B cell (primary cell): ENCODE measurements around the gene ARHGAP26.

Source experiments
- CTCF ChIP-seq: fragments of 200-600 bp; IDR thresholded peaks from one replicate; pipeline ENCODE4 v1.8.0; 2022; ENCODE audit warnings: antibody characterized with exemption, mild to moderate bottlenecking
- EZH2 ChIP-seq: IDR thresholded peaks from 2 replicates; pipeline ENCODE4 v1.6.1; 2012; ENCODE audit warnings: borderline replicate concordance, low read depth, mild to moderate bottlenecking, moderate library complexity, low read length; ENCODE audit not compliant: insufficient read depth, poor library complexity, severe bottlenecking

GRCh38 chr5:142981475-142981874 is 211.3 kb downstream of the ARHGAP26 start:
- TF ChIP-seq CTCF (no peak), EZH2 (no peak)
